ENCODE results near the gene PHLDA3.

DNA sequence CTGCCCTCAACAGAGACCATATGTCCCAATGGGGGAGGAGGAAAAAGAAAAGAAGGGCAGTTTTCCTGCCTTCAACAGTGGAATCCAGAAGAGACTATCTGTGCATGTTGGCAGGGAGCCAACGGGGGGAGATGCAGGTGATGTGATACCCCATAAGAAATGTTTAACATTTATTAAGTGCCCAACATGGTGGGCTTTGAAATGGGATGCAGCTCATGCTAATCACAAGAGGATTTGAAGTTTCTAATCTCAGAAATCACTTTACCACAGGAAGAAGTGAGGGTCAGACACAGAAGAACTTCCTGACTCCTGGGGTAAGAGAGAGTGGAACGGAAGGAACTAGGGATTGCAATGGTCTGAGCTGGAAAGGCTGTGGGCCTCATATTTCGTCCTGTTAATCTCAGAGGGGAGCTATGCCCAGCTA, 21.7 kb upstream of the PHLDA3 start:
- TF ChIP-seq, protein P1, sequence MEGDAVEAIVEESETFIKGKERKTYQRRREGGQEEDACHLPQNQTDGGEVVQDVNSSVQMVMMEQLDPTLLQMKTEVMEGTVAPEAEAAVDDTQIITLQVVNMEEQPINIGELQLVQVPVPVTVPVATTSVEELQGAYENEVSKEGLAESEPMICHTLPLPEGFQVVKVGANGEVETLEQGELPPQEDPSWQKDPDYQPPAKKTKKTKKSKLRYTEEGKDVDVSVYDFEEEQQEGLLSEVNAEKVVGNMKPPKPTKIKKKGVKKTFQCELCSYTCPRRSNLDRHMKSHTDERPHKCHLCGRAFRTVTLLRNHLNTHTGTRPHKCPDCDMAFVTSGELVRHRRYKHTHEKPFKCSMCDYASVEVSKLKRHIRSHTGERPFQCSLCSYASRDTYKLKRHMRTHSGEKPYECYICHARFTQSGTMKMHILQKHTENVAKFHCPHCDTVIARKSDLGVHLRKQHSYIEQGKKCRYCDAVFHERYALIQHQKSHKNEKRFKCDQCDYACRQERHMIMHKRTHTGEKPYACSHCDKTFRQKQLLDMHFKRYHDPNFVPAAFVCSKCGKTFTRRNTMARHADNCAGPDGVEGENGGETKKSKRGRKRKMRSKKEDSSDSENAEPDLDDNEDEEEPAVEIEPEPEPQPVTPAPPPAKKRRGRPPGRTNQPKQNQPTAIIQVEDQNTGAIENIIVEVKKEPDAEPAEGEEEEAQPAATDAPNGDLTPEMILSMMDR (IDR thresholded peaks at IDR 0.05) = no peak
- no peak for TF ChIP-seq ZFX (IDR thresholded peaks at IDR 0.05; ENCODE audit: borderline replicate concordance)
